Right ventricle myocardium superior (tissue), 1 donor: ENCODE measurements around the gene TMEM127. TPM values are rescaled to one million over a fixed set of nuclear protein-coding genes. Genes with fewer than 3 reads are reported as not detected.

Experiments used
- total RNA-seq: library from RNA; stranded (reverse); fragmentation: NEBNext Ultra II Directional; extraction: Animal tissue kit (Norgen Biotek cat#: 25700); gene quantifications from one replicate; pipeline ENCODE4 v1.2.1, GENCODE V29; 2021
- donor health status: DM: no; HTN: yes; CAD: no; lungs with severe emphysema.

TMEM127 gene
- total RNA-seq, 1 donor from 2014 or later, result 67.3 TPM

Other genes with a start within 250 kb of the TMEM127 start
- gene GPAT2, start 231.1 kb downstream of the TMEM127 start, total RNA-seq, result 6.4 TPM
- 6.4 TPM for gene ADRA2B, start 149.4 kb downstream of the TMEM127 start, total RNA-seq
- gene ASTL, start 127.5 kb downstream of the TMEM127 start, total RNA-seq, result not detected
- gene DUSP2, start 120.6 kb downstream of the TMEM127 start, total RNA-seq, result 1.5 TPM
- 179 TPM for gene STARD7, start 57.2 kb downstream of the TMEM127 start, total RNA-seq
- gene CIAO1, start 228 bp upstream of the TMEM127 start, total RNA-seq, result 62.3 TPM
- gene SNRNP200, start 39.5 kb upstream of the TMEM127 start, total RNA-seq, result 50.1 TPM
- gene ITPRIPL1, start 59.3 kb upstream of the TMEM127 start, total RNA-seq, result 1.0 TPM
- gene NCAPH, start 69.8 kb upstream of the TMEM127 start, total RNA-seq, result 0.70 TPM
- not detected for gene NEURL3, start 239.4 kb upstream of the TMEM127 start, total RNA-seq